Astrocyte of the spinal cord (primary cell): Measurements from ENCODE around the gene RNGTT.

ENCODE experiments used
- DNase-seq: peaks from one replicate; pipeline ENCODE4 v3.0.0; 2011; ENCODE audit warnings: low read depth, low spot score
- H3K4me3 ChIP-seq: 2 replicates; pipeline ENCODE4 v1.5.1; 2011; ENCODE audit warnings: low read depth, mild to moderate bottlenecking, low read length, moderate library complexity
- in situ Hi-C: cut with HindIII; loops from 2 replicates; pipeline ENCODE4 v1.10.0; 2017; ENCODE audit warnings: low sequenced_read_pairs
- TF ChIP-seq, protein P1 (sequence below): IDR thresholded peaks from 2 replicates; pipeline ENCODE4 v1.5.1; 2012; ENCODE audit warnings: low read depth, mild to moderate bottlenecking, low read length, inconsistent platforms

The RNGTT gene

DNA sequence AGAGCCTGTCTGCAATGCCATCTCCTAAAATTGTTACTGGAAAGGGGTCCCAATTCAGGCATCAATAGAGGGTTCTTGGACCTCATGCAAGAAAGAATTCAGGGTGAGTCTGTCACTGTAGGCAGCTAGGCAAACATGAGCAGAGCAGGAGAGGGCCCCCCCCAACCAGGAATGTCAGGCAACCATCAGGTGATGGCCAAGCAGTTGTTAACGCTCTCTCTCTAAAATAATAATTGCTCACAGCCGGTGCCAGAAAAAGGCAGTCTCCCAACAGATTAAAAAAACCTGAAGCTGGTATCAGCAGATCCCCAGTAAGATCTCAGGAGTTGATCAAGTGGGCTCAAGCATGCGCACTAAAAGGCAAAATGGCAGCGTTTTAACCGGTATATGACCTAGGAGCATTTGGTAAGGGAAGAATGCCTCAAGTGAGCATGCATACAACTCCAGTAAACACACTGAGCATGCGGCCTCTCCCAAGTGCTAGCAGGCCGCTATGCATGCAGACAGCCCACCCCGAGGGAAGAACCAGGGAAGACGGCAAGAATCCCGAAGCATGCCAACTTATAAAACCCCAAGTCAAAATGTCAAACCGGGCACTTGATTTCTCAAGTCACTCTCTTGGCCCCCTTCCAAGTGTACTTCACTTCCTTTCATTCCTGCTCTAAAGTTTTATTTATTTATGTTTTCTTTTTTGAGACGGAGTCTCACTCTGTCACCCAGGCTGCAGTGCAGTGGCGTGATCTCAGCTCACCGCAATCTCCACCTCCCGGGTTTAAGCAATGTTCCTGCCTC, 44.0 kb upstream of the RNGTT start:
- TF ChIP-seq, protein P1, sequence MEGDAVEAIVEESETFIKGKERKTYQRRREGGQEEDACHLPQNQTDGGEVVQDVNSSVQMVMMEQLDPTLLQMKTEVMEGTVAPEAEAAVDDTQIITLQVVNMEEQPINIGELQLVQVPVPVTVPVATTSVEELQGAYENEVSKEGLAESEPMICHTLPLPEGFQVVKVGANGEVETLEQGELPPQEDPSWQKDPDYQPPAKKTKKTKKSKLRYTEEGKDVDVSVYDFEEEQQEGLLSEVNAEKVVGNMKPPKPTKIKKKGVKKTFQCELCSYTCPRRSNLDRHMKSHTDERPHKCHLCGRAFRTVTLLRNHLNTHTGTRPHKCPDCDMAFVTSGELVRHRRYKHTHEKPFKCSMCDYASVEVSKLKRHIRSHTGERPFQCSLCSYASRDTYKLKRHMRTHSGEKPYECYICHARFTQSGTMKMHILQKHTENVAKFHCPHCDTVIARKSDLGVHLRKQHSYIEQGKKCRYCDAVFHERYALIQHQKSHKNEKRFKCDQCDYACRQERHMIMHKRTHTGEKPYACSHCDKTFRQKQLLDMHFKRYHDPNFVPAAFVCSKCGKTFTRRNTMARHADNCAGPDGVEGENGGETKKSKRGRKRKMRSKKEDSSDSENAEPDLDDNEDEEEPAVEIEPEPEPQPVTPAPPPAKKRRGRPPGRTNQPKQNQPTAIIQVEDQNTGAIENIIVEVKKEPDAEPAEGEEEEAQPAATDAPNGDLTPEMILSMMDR: no peak
- in situ Hi-C loops: no loop called here
- no peak for DNase-seq
- no peak overlapping the region for H3K4me3 ChIP-seq

DNA sequence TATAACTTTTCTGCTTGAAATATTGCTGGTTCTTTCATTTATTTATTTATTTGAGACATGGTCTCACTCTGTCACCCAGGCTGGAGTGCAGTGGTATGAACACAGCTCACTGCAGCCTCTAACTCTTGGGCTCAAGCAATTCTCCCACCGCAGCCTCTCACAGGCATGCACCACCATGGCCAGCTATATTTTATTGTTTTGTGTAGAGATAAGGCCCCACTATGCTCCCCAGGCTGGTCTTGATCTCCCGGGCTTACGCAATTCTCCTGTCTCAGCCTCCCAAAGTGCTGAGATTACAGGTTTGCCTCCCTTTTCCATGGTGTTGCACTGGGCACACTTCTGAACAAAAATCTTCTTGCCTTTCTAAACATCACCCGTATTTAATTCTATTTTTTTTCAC, 39.1 kb upstream of the RNGTT start:
- no peak for DNase-seq
- in situ Hi-C loops: no loop called here
- TF ChIP-seq, protein P1: no peak

DNA sequence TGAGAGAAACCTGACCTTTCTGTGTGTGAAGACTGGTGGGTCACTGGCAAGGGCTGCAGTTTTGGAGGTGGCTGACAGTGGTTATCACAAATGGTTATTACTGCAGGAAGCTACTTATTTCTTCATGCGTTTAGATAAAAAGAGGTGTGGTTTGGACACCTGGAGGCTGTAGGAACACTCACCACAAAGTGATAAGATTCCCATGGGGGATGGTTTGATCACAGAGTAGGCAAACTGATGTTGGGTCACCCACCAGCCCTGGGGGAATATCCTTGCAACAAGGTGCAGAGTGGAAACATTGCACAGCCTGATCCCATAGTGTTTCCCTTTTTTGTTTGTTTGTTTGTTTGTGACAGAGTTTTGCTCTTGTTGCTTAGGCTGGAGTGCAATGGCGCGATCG, 33.9 kb upstream of the RNGTT start:
- in situ Hi-C loops: no loop called here
- H3K4me3 ChIP-seq: no peak overlapping the region
- no peak for DNase-seq
- TF ChIP-seq, protein P1: no peak

More for the DNA sequence above, 39.1 kb upstream of the RNGTT start:
- no peak overlapping the region for H3K4me3 ChIP-seq

DNA sequence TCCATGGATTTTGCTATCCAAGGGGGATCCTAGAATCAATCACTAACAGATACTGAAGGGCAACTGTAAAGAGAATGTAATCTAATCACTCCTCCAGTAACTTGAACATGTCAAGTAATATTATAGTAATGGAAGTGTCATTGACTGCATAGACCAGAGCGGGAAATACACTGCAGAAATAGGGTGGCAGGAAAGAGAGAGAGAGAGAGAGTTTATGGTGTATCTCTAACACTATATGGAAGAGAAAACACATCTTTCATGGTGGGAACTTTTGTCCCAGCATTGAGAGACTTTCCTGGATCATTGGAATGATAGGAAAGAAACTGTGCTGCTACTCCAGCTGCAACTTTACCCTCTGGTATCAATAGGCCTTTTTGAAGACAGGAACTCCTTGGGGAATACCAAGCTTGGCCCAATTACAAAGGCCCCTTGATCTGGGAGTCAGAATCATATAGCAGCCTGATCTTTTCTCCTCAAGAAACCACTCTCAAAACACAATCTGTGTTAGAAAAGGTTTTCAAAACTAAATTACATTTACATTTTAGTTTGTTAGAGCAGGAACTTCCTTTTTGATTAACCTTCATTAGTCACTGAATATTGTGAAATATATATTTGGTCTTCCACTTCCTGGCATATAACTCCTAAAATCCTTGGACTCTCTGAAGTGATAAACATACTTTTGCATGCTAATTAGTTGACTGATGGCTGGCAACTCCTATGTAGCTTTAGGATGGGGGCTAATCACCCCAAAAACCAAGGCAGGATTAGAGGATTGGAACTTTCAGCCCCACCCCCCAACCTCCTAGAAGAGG, 29.5 kb upstream of the RNGTT start:
- no peak overlapping the region for H3K4me3 ChIP-seq
- in situ Hi-C loops: no loop called here
- no peak for DNase-seq
- TF ChIP-seq, protein P1: no peak

DNA sequence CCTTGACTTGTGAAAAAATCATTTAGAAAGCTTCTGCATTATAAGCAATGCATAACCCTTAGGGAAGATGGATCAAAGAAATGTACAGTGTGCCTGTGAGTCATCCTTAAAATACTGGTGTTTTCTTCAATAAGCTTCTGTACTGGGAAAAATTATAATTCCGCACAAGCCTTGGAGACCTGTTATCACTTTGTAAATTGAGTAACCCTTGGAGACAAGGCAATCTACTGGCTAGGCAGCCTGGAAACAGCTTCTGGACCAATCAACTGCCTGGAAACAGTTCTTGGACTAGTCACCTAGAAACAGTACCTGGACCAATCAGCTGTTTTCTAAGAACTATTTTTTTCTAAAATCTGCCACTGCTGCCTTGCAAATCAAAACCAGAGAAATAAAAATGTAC, 25.8 kb upstream of the RNGTT start:
- in situ Hi-C loops: no loop called here
- DNase-seq: peak; percentile 15
- no peak overlapping the region for H3K4me3 ChIP-seq
- TF ChIP-seq, protein P1: no peak

DNA sequence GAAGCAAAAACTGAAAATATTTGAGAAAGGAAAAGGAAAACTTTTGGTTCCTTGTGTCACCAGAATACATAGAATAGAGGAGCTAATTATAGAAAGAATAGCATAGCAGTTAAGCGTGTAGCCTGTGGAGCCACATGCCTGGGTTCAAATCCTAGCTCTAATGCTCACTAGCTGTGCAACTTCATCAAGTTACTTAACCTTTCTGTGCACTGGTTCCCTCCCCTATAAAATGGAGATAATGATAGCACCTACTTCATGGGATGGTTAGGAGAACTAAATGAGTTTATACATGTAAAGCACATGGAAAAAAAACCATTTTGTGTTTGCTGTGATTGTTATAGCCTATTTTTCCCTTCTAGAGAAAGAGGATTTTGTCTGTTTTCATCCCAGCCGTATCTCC, 24.5 kb upstream of the RNGTT start:
- in situ Hi-C loops: no loop called here

More for the DNA sequence above, 24.5 kb upstream of the RNGTT start:
- DNase-seq: no peak
- TF ChIP-seq, protein P1: no peak
- H3K4me3 ChIP-seq: no peak overlapping the region
